Measurements from ENCODE around the gene CLK2. TPM values are rescaled to one million over a fixed set of nuclear protein-coding genes. Genes with fewer than 3 reads are reported as not detected.

The CLK2 gene
- total and polyA plus RNA-seq, 9 of the 15 experiments (the other 6 are each of a cell fraction or from before 2014, with no cell fraction given), result 13.5 to 81.4 (median 39.6) TPM

- TF ChIP-seq IRF1 (CRISPR knock-in tag; IDR thresholded peaks at IDR 0.05; ENCODE audit: borderline replicate concordance) (no peak), ZNF316 (IDR thresholded peaks at IDR 0.05) (no peak), BCLAF1 (IDR thresholded peaks at IDR 0.05; ENCODE audit: borderline replicate concordance in 1 of 2, control insufficient read depth in 1 of 2, low read depth in 2 of 2, low read length in 1 of 2) (no peak), E2F5 (CRISPR knock-in tag; IDR thresholded peaks at IDR 0.05) (no peak), CBX3 (IDR thresholded peaks at IDR 0.05; ENCODE audit: borderline replicate concordance in 1 of 2, low read length in 2 of 2) (peak in 1 of 2 experiments; percentile 66; a peak in 2 of 3 replicates), PRMT5 (CRISPR knock-in tag; IDR thresholded peaks at IDR 0.05) (no peak)
- TF ChIP-seq, protein P1, sequence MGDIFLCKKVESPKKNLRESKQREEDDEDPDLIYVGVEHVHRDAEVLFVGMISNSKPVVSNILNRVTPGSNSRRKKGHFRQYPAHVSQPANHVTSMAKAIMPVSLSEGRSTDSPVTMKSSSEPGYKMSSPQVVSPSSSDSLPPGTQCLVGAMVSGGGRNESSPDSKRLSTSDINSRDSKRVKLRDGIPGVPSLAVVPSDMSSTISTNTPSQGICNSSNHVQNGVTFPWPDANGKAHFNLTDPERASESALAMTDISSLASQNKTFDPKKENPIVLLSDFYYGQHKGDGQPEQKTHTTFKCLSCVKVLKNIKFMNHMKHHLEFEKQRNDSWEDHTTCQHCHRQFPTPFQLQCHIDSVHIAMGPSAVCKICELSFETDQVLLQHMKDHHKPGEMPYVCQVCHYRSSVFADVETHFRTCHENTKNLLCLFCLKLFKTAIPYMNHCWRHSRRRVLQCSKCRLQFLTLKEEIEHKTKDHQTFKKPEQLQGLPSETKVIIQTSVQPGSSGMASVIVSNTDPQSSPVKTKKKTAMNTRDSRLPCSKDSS (IDR thresholded peaks at IDR 0.05; ENCODE audit: low read depth, partially characterized antibody), result no peak
- TF ChIP-seq, protein P2, sequence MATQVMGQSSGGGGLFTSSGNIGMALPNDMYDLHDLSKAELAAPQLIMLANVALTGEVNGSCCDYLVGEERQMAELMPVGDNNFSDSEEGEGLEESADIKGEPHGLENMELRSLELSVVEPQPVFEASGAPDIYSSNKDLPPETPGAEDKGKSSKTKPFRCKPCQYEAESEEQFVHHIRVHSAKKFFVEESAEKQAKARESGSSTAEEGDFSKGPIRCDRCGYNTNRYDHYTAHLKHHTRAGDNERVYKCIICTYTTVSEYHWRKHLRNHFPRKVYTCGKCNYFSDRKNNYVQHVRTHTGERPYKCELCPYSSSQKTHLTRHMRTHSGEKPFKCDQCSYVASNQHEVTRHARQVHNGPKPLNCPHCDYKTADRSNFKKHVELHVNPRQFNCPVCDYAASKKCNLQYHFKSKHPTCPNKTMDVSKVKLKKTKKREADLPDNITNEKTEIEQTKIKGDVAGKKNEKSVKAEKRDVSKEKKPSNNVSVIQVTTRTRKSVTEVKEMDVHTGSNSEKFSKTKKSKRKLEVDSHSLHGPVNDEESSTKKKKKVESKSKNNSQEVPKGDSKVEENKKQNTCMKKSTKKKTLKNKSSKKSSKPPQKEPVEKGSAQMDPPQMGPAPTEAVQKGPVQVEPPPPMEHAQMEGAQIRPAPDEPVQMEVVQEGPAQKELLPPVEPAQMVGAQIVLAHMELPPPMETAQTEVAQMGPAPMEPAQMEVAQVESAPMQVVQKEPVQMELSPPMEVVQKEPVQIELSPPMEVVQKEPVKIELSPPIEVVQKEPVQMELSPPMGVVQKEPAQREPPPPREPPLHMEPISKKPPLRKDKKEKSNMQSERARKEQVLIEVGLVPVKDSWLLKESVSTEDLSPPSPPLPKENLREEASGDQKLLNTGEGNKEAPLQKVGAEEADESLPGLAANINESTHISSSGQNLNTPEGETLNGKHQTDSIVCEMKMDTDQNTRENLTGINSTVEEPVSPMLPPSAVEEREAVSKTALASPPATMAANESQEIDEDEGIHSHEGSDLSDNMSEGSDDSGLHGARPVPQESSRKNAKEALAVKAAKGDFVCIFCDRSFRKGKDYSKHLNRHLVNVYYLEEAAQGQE (IDR thresholded peaks at IDR 0.05; ENCODE audit: borderline replicate concordance), result peak; percentile 95
- TF ChIP-seq, protein P2 (CRISPR knock-in tag; IDR thresholded peaks at IDR 0.05; ENCODE audit: low read depth), result no peak
These were observed 54.3 kb downstream of the CLK2 start (continued) for GRCh38 chr1:155218854-155219591.
